HG02943 (cell line): ENCODE results near the gene COBLL1.

ENCODE experiments used
- ATAC-seq: cut with Tn5 transposase; IDR thresholded peaks from one replicate; pipeline ENCODE4 v1.9.1; 2021; ENCODE audit warnings: mild to moderate bottlenecking, low read depth, moderate library complexity; ENCODE audit not compliant: unreplicated experiment

Gene COBLL1

GRCh38 chr2:164763431-164763830 lies 78.2 kb downstream of the COBLL1 start:
- ATAC-seq = no peak

- peak; percentile 2 for ATAC-seq
These were observed 79.7 kb downstream of the COBLL1 start for GRCh38 chr2:164761737-164762460.

DNA sequence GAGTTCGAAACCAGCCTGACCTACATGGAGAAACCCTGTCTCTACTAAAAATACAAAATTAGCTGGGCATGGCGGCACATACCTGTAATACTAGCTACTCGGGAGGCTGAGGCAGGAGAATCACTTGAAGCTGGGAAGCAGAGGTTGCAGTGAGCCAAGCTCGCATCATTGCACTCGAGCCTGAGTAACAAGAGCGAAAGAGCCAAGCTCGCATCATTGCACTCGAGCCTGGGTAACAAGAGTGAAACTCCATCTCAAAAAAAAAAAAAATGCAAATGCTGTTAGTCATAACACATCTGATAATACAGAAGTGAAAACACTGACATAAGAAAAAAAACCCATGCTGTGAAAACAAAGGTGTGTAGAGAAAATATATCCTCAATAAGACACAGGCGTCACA lies 80.4 kb downstream of the COBLL1 start:
- peak; percentile 98 for ATAC-seq

GRCh38 chr2:164760179-164760578 lies 81.4 kb downstream of the COBLL1 start:
- no peak for ATAC-seq

DNA sequence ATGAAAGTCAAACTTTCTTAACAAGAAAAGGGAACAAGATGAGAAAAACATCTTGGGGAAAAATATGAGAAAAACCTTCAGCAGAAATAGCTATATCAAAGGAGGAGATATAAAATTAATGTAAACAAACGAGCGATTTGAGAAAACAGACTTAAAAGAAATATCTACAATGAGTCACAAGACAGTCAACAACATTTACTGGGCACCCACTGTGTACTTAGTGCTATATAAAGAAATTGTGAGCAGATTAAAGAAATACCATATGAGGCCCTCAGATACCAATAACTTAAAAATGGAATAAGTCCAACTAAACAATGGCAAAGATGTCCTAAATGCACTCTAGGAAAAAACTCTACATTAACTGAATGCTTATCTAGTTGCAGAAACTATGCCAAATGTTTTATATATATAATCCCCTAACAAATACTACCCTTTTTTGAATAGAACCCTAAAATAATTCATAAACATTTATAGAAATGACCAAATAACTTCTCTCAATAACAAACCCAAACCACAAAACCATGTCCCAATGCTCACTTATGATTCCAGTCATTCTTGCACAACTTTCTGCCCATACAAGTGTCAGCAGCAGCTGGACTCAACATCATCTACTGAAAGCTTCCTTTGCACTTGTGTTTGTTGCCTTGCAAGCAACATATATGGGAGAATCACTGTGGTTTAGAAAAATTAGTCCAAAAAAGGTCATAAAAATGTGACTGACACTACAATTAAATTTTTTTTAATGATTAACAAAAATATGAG lies 83.5 kb downstream of the COBLL1 start:
- no peak for ATAC-seq

DNA sequence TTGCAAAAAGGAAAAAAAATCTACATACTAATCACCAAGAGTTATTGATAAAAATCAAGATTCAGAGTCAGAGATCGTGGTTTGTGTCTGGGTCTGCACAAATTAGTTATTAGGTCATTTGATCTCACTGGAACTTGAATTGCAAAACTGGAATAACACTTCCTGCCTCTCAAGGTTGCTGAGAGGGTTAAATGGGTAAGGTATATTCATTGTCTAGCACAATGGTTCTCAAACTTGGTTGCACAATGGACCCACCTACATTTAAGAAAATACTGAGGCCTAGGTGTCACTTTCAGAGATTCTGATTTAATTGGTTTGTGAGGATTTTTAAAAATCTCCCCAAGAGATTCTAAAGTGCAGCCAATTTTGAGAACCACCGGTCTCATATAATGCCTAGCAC lies 84.8 kb downstream of the COBLL1 start:
- no peak for ATAC-seq

DNA sequence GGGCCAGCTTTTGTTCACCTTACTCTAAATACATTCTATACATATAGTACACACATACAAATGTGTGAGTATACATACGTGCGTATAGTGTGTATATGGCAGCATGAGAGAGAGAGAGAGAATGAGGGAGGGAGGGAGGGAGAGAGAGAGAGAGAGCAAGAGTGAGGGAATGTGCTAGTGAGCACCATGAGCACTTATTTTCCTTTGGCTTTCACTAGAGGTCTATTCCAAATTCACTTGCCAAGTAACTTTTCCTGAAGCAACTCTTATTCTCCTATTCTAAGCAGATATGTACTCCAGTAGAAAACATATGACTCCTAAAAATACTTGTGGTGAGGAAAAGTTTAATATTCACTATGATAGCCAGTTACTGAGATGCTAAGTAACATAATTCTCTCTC lies 85.7 kb downstream of the COBLL1 start:
- ATAC-seq = no peak

DNA sequence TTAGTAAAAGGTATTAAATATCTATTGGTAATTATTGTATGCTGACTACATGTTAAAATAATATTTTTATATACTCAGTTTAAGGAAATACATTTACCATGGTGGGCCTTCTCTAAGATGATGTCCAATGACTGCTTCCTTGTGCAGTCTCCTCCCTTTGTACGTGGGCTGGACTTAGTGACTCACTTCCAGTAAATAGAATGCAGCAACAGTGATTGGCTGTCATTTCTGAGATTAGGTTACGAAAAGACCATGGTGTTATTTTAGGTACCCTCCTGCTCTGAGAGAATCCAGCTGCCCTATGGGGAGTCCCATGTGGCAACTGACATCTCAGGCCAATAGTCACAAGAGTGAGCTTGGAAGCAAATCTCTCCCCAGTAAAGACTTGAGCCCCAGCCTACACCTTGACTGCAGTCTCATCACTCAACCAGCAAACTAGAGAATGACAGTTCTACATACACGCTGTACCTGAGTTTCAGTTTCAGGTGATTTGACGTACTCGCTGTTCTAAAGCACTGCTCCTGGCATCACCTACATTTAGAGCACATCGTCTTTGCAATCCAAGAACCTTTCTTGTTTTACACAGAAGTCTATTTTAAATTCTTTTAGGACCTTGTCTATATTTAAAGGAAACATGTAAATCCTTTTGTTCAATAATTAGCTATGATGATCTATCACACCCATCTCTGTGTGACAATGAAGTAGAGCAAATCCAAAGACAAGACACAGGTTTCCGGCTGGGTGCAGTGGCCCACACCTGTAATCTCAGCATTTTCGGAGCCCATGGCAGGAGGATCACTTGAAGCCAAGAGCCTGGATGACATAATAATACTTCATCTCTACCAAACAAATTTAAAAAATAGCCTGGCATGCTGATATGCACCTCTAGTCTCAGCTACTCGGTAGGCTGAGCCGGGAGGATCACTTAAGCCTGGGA lies 87.2 kb downstream of the COBLL1 start:
- no peak for ATAC-seq

DNA sequence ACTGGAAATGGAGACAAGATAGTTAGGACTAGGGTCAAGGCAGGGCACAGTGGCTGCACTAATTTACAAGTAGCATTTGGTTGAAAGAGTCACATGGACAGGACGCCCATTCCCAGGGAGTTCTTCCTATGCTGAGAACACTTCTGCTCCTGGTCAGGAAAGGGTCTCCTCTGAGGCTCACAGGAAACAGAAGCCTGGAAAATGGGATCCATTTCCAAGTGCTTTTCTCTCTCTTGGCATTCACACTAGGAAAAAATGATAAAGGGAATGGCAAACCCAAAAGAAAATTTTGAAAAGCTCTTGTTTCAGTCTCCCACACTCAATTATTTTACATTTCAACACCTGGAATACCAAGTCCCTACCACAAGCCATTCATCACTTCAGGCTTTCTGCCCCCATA lies 88.7 kb downstream of the COBLL1 start:
- no peak for ATAC-seq

DNA sequence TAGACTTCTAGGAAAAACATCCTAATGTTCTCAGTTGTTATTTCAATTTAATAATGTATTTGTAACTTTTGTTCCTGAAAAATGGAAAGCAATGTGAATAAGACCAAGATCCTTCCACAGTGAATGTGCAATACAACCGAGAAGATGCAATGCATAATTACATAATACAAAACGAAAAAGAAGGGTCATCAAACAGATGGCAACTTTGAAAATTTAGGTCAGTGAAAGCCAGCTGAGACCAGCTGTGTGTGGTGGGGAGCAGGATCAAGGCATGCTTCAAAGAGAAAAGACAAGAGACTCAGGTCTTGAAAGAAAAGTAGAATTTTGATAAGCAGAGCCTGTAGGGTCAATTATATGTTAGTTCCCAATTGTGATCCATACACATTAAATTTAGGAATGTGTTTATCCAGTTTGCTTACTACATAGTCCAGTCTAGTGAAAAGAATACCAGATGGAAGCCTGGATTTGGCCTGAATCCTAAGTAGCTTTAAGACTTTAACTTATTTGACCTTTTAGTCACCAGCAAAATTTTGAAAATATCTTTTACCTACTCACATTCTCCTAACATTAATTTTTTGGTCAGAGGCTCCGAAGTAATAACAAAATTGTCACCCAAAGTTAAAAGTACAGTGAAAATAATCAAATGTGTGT lies 93.7 kb downstream of the COBLL1 start:
- no peak for ATAC-seq

DNA sequence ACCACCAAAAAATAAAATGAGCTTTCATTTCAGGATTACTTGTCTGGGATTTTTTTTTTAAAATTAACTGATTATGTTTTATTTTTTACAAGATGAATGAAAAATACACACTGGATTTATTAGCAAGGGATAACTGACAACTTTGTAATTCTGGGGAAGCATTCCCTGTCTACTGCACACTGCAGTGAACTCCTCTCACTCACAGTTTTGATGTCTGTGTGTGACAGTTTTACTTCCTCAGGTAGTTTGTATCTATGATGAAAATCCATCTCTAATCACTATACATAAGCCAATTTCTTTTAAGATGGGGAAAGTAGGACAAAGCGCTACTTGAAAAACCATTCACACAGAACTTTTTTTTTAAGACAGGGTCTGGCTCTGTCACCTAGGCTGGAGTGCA lies 94.5 kb downstream of the COBLL1 start:
- no peak for ATAC-seq

DNA sequence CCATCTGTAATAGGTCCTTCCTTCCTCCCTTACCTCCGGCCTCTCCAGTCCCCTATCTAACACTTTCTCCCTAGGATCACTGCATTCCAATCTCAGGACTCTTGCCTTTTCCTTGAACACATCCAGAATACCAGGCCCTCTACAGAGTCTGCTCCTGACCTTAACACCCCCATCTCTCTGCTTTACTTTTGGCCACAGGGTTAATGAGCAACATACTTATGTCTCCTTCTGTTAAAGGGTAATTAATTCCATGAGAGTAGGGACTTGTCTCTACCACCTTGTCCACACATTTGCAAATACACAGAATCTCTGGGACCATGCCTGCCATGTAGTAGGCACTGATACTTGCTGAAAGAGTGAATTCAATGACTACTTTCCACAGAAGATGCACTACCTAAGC lies 94.9 kb downstream of the COBLL1 start:
- no peak for ATAC-seq

DNA sequence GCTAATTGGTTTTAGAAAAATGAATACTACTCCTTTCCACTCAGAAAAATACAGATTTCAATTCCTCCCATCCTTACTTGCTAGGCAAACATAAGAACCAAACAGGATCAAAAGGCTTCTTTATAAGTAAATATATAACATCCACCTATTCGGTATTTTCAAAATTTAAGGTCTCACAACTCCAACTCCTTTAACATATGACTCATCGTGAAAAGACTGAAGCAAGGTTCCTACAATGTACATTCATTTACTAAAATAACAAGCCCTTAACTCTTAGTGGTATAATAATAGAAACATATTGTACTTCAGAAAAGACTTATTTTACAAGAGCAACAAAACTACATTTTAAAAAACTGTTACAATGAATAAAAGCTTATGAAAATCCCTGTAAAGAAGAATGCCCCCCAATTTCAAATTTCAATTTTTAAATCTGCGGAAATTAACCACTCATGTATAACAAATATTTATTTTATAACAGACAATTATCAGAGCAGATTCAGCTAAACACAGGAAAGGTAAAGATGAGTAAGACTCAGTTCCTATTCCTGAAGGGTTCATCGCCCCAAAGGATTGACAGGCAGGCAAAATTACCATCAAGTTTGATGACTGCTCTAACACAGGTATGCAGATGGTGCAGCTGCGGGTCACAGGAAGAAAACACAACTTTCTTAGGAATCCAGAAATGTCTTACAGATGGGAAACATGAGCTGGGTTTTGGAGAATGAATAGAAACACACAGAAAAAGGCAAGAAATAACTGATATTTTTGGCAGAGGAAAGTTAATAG lies 96.4 kb downstream of the COBLL1 start:
- ATAC-seq = no peak

DNA sequence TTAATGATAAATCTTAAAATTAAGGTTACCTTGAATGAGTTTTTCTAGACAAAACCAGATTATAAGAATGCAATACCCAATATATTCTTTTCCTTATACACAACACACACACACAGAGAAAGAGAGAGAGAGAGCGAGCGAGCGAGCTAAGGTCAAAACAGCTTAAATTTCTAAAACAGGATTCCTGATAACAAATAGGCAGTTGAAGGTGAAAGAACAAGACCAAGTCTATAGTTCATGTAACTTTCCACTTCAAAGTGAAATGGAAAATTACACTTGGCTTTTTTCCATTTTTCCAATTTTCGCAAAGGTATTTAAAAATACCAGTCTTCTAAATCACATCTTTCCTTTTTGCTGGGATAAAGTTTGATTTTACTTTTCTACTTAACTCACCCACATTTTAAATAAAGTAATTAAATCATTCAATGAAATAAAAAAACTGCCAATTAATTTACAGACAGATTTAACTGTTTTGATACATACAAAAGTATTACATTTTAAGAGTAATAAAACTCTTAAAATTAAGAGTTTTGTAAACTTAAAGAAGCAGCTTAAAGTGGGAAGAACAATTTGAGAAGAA lies 98.8 kb downstream of the COBLL1 start:
- ATAC-seq = no peak

DNA sequence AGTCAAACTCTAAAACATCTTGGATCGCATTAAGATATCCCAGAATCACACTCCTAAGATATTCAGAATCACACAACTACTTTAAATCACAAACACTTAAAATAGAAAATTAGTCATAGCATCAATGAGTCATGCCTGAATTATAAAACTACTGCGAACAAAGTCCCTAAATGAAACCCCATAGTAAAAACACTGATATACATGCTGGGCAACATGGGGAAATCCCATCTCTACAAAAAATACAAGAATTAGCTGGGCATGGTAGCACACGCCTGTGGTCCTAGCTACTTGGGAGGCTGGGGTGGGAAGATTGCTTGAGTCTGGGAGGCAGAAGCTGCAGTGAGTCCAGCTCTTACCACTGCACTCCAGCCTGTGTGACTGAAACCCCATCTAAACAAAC lies 101.7 kb downstream of the COBLL1 start:
- ATAC-seq = no peak

DNA sequence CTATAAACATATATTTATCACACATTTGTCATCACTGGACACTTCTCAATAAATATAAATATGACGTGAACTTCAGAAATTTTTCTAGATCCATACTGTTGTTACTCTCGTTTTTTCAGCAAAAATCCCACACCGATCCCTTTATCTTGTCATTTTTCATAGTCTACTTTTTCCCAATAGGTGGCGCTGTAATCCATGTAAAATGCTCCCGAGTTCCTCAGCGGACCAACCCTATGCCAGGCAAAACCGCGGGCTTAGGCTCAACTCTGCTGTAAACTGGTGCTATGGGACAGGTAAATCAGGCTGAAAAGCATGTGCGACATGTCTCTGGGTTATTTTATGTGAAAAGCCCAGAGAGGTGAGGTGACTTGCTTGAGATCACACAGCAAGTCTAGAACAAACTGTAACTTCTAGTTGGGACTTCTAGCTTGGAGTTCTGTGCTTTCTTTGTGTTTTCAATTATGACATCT lies 104.0 kb downstream of the COBLL1 start:
- peak; percentile 73 for ATAC-seq

DNA sequence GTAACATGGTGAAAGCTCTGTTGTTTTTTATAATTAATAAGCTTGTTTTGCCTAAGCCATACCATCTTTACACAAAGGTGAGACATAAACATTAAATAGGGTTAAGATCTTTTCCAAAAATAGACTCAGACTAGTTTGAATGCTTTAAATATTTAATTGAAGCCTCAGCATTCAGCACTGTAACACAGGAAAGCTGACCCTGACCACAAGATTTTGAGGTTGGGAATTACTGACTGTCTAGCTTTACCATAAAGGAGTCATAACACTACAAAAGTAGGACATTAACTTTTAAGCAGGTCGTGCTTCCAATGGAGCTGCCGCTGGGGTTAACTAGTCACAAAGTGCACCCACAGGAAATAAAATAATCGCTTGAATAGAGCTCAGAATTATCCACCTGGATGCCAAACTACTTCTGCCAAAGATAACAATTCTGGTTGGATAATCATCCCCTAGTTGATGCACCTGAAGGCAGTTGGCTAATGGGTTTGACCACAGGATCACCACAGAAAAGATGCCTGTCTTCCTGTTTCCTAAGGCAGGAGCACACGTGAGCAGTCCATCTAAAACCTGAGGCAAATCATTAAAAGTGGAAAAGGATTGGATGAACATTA lies 106.2 kb downstream of the COBLL1 start:
- no peak for ATAC-seq

DNA sequence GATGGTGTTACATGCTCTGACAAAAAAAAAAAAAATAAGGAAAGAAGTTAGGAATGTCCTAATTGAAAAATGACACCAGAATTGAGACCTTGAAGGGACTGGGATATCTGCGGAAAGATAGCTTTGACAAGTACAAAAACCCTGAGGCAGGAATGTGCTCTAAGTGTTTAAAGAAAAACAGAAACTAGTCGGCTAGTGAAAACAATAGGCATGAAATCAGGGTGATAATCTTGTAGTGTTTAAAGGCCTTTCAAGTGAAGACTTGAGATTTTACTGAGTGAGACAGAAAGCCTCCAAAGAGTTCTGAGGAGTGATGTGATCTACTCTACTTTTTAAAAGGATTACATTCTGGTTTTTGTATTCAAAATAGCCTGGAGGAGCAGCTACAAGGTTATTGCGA lies 107.4 kb downstream of the COBLL1 start:
- ATAC-seq = no peak

- ATAC-seq = no peak
These were observed 116.1 kb downstream of the COBLL1 start for GRCh38 chr2:164725542-164725941.
